Measurements from ENCODE around the gene ACLY. TPM values are rescaled to one million over a fixed set of nuclear protein-coding genes. Genes with fewer than 3 reads are reported as not detected.

The ACLY gene
- total and polyA plus RNA-seq, 2 of the 13 experiments (the other 11 are each of a cell fraction or from before 2014, with no cell fraction given), result 111 to 218 TPM

DNA sequence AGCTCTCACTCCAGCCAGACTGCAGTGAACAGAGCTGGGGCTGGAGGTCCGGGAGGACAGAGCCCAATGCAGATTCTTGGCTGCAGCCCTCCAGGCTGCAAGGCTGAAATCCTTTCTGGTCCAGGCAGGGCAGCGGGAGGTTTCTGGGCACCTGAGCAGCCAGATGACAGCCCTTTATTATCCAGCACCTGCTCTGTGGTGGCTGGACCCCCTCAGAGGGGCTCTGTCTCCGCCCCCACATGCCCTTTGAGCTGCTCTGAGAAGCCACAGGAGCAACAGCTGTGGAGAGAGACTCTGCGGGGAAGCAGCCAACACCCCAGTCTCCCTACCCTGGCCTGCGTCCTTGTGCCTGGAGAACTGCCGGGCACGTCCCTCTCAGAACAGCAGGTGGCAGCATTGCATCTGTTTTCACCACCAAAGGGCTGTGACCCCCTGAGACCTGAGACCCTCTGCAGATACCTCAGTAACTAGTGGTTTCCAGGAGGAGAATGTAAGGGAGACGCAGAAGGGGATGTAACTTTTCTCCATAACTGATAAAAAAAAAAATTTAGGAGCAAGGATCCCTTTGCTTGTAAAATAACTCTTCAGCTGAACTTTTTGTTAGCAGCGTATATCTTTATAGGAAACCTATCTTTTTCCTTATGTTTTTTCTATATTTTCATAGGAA is 44.1 kb upstream of the ACLY start (continued):
- TF ChIP-seq, protein P1, sequence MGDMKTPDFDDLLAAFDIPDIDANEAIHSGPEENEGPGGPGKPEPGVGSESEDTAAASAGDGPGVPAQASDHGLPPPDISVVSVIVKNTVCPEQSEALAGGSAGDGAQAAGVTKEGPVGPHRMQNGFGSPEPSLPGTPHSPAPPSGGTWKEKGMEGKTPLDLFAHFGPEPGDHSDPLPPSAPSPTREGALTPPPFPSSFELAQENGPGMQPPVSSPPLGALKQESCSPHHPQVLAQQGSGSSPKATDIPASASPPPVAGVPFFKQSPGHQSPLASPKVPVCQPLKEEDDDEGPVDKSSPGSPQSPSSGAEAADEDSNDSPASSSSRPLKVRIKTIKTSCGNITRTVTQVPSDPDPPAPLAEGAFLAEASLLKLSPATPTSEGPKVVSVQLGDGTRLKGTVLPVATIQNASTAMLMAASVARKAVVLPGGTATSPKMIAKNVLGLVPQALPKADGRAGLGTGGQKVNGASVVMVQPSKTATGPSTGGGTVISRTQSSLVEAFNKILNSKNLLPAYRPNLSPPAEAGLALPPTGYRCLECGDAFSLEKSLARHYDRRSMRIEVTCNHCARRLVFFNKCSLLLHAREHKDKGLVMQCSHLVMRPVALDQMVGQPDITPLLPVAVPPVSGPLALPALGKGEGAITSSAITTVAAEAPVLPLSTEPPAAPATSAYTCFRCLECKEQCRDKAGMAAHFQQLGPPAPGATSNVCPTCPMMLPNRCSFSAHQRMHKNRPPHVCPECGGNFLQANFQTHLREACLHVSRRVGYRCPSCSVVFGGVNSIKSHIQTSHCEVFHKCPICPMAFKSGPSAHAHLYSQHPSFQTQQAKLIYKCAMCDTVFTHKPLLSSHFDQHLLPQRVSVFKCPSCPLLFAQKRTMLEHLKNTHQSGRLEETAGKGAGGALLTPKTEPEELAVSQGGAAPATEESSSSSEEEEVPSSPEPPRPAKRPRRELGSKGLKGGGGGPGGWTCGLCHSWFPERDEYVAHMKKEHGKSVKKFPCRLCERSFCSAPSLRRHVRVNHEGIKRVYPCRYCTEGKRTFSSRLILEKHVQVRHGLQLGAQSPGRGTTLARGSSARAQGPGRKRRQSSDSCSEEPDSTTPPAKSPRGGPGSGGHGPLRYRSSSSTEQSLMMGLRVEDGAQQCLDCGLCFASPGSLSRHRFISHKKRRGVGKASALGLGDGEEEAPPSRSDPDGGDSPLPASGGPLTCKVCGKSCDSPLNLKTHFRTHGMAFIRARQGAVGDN (CRISPR knock-in tag; IDR thresholded peaks at IDR 0.05), result peak; percentile 62
- TF ChIP-seq, protein P2, sequence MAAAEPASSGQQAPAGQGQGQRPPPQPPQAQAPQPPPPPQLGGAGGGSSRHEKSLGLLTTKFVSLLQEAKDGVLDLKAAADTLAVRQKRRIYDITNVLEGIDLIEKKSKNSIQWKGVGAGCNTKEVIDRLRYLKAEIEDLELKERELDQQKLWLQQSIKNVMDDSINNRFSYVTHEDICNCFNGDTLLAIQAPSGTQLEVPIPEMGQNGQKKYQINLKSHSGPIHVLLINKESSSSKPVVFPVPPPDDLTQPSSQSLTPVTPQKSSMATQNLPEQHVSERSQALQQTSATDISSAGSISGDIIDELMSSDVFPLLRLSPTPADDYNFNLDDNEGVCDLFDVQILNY (CRISPR knock-in tag; conservative IDR thresholded peaks at IDR 0.05), result no peak
- no peak for TF ChIP-seq ZNF557 (CRISPR knock-in tag; IDR thresholded peaks at IDR 0.05)
- no peak for TF ChIP-seq ZIK1 (CRISPR knock-in tag; IDR thresholded peaks at IDR 0.05; ENCODE audit: borderline replicate concordance, low read depth)
- peak; percentile 96 for TF ChIP-seq RAD21 (CRISPR knock-in tag; IDR thresholded peaks at IDR 0.05)
- peak; percentile 27; the same call in 1 of the 2 replicates for TF ChIP-seq RXRA (CRISPR knock-in tag; IDR thresholded peaks at IDR 0.05)
- TF ChIP-seq TGIF2 (CRISPR knock-in tag; IDR thresholded peaks at IDR 0.05), result peak; percentile 52; the same call in 1 of the 2 replicates
- TF ChIP-seq, protein P3, sequence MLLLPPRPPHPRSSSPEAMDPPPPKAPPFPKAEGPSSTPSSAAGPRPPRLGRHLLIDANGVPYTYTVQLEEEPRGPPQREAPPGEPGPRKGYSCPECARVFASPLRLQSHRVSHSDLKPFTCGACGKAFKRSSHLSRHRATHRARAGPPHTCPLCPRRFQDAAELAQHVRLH (CRISPR knock-in tag; IDR thresholded peaks at IDR 0.05; ENCODE audit: borderline replicate concordance, low read depth), result 0 out of 2 replicates have a peak, but pooled peaks have one; percentile 26
- peak; percentile 67; the same call in 1 of the 2 replicates for TF ChIP-seq KDM3A (CRISPR knock-in tag; IDR thresholded peaks at IDR 0.05; ENCODE audit: low read depth)
- TF ChIP-seq EZH2 (conservative IDR thresholded peaks at IDR 0.05; ENCODE audit: low read depth, low read length), result peak; percentile 53; the same call in 1 of the 2 replicates
- no peak for TF ChIP-seq FOXO1 (CRISPR knock-in tag; IDR thresholded peaks at IDR 0.05)
- TF ChIP-seq, protein P4, sequence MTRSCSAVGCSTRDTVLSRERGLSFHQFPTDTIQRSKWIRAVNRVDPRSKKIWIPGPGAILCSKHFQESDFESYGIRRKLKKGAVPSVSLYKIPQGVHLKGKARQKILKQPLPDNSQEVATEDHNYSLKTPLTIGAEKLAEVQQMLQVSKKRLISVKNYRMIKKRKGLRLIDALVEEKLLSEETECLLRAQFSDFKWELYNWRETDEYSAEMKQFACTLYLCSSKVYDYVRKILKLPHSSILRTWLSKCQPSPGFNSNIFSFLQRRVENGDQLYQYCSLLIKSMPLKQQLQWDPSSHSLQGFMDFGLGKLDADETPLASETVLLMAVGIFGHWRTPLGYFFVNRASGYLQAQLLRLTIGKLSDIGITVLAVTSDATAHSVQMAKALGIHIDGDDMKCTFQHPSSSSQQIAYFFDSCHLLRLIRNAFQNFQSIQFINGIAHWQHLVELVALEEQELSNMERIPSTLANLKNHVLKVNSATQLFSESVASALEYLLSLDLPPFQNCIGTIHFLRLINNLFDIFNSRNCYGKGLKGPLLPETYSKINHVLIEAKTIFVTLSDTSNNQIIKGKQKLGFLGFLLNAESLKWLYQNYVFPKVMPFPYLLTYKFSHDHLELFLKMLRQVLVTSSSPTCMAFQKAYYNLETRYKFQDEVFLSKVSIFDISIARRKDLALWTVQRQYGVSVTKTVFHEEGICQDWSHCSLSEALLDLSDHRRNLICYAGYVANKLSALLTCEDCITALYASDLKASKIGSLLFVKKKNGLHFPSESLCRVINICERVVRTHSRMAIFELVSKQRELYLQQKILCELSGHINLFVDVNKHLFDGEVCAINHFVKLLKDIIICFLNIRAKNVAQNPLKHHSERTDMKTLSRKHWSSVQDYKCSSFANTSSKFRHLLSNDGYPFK (CRISPR knock-in tag; IDR thresholded peaks at IDR 0.05; ENCODE audit: borderline replicate concordance), result peak; percentile 39; the same call in 1 of the 2 replicates
- TF ChIP-seq NR2F1 (CRISPR knock-in tag; IDR thresholded peaks at IDR 0.05), result peak; percentile 55 to 69; a peak in 2 of 4 replicates
- TF ChIP-seq, protein P5, sequence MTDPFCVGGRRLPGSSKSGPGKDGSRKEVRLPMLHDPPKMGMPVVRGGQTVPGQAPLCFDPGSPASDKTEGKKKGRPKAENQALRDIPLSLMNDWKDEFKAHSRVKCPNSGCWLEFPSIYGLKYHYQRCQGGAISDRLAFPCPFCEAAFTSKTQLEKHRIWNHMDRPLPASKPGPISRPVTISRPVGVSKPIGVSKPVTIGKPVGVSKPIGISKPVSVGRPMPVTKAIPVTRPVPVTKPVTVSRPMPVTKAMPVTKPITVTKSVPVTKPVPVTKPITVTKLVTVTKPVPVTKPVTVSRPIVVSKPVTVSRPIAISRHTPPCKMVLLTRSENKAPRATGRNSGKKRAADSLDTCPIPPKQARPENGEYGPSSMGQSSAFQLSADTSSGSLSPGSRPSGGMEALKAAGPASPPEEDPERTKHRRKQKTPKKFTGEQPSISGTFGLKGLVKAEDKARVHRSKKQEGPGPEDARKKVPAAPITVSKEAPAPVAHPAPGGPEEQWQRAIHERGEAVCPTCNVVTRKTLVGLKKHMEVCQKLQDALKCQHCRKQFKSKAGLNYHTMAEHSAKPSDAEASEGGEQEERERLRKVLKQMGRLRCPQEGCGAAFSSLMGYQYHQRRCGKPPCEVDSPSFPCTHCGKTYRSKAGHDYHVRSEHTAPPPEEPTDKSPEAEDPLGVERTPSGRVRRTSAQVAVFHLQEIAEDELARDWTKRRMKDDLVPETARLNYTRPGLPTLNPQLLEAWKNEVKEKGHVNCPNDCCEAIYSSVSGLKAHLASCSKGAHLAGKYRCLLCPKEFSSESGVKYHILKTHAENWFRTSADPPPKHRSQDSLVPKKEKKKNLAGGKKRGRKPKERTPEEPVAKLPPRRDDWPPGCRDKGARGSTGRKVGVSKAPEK (CRISPR knock-in tag; IDR thresholded peaks at IDR 0.05; ENCODE audit: borderline replicate concordance), result 0 out of 2 replicates have a peak, but pooled peaks have one; percentile 44
- 0 out of 2 replicates have a peak, but pooled peaks have one; percentile 21 for TF ChIP-seq SMAD3 (CRISPR knock-in tag; IDR thresholded peaks at IDR 0.05)

All from HepG2 (cell line).